T-helper 1 cell treated with Interleukin-12 subunit alpha and Interleukin-12 subunit beta and Interleukin-4 antibody, amounts not matched to agents 30 μg/mL and 1 μg/mL, for 36 hours (primary cell): ENCODE data around the gene LRRC10.

ENCODE experiments used
- H3K27ac Mint-ChIP-seq: one replicate; pipeline ENCODE4 v1.8.0; 2021; ENCODE audit warnings: mild to moderate bottlenecking, mixed read lengths
- H3K27me3 Mint-ChIP-seq: one replicate; pipeline ENCODE4 v1.8.0; 2021; ENCODE audit warnings: low read depth, mixed read lengths
- H3K36me3 Mint-ChIP-seq: one replicate; pipeline ENCODE4 v1.8.0; 2021; ENCODE audit warnings: low read depth, mixed read lengths
- H3K4me1 Mint-ChIP-seq: one replicate; pipeline ENCODE4 v1.8.0; 2021; ENCODE audit warnings: low read depth, mixed read lengths
- H3K4me3 Mint-ChIP-seq: one replicate; pipeline ENCODE4 v1.8.0; 2021; ENCODE audit warnings: mild to moderate bottlenecking, moderate library complexity, mixed read lengths
- H3K9me3 Mint-ChIP-seq: one replicate; pipeline ENCODE4 v1.8.0; 2021; ENCODE audit warnings: mixed read lengths

Gene LRRC10

GRCh38 chr12:69569236-69569635 lies 41.5 kb downstream of the LRRC10 start:
- Mint-ChIP-seq H3K4me3 (no peak overlapping the region), H3K36me3 (peaks cover 19% of the 10 kb centered on the region), H3K27me3 (no peaks in the 10 kb centered on the region), H3K27ac (no peak overlapping the region), H3K4me1 (peaks cover 8% of the 10 kb centered on the region), H3K9me3 (no peaks in the 10 kb centered on the region)

- Mint-ChIP-seq H3K9me3 (no peaks in the 10 kb centered on the region), H3K4me3 (no peak overlapping the region), H3K27ac (no peak overlapping the region)
Observed at GRCh38 chr12:69566603-69567002, 44.1 kb downstream of the LRRC10 start.

GRCh38 chr12:69563166-69563762 lies 47.4 kb downstream of the LRRC10 start:
- H3K36me3 Mint-ChIP-seq = peaks cover 2% of the 10 kb centered on the region
- H3K27me3 Mint-ChIP-seq = no peaks in the 10 kb centered on the region
- no peak overlapping the region for H3K4me3 Mint-ChIP-seq
- H3K9me3 Mint-ChIP-seq = no peaks in the 10 kb centered on the region
- H3K4me1 Mint-ChIP-seq = peaks cover 2% of the 10 kb centered on the region
- no peak overlapping the region for H3K27ac Mint-ChIP-seq

More at GRCh38 chr12:69566603-69567002, 44.1 kb downstream of the LRRC10 start:
- H3K27me3 Mint-ChIP-seq = no peaks in the 10 kb centered on the region
- peaks cover 7% of the 10 kb centered on the region for H3K36me3 Mint-ChIP-seq
- H3K4me1 Mint-ChIP-seq = peaks cover 4% of the 10 kb centered on the region
